Choroid plexus epithelial cell (primary cell): ENCODE results near the gene C1QTNF12.
A peak's percentile ranks its signal among the peaks of the same experiment; 100 is the strongest.
"Not testable (repeated sequence)": the region's sequence is repeated elsewhere in the genome, so short reads cannot be mapped to it uniquely, and the experiment has no call there.

Experiments used
- DNase-seq: peaks from one replicate; pipeline ENCODE4 v3.0.0-alpha.2; 2010; ENCODE audit warnings: low read depth
- H3K4me3 ChIP-seq: 2 replicates; pipeline ENCODE4 v1.5.1; 2011; ENCODE audit warnings: low read depth, mild to moderate bottlenecking, control low read depth, low read length, moderate library complexity
- CTCF ChIP-seq: conservative IDR thresholded peaks from 2 replicates; pipeline ENCODE4 v1.5.1; 2011; ENCODE audit warnings: low read depth, mild to moderate bottlenecking, control low read depth, inconsistent platforms, low read length, moderate library complexity

Gene C1QTNF12

GRCh38 chr1:1253972-1254666 is 7.6 kb upstream of the C1QTNF12 start:
- H3K4me3 ChIP-seq, result no peak overlapping the region
- no peak for DNase-seq
- TF ChIP-seq CTCF, result no peak

- no peak for TF ChIP-seq CTCF
- no peak for DNase-seq
- H3K4me3 ChIP-seq, result no peak overlapping the region
Observed at GRCh38 chr1:1253314-1253713, 6.8 kb upstream of the C1QTNF12 start.

GRCh38 chr1:1250786-1251284 is 4.3 kb upstream of the C1QTNF12 start:
- TF ChIP-seq CTCF, result no peak
- DNase-seq, result peak; percentile 16
- no peak overlapping the region for H3K4me3 ChIP-seq

- not testable (repeated sequence) for H3K4me3 ChIP-seq, DNase-seq
Observed at GRCh38 chr1:1248009-1248913, 1.7 kb upstream of the C1QTNF12 start.

- H3K4me3 ChIP-seq, result no peak overlapping the region
- no peak for TF ChIP-seq CTCF
- no peak for DNase-seq
Observed at GRCh38 chr1:1247341-1247913, 905 bp upstream of the C1QTNF12 start.

GRCh38 chr1:1245817-1246576 is 525 bp downstream of the C1QTNF12 start:
- no peak for DNase-seq
- TF ChIP-seq CTCF, result no peak
- H3K4me3 ChIP-seq, result no peak overlapping the region
